Astrocyte (in vitro differentiated cells and primary cell): ENCODE results near the gene C1orf94. TPM values are rescaled to one million over a fixed set of nuclear protein-coding genes. Genes with fewer than 3 reads are reported as not detected.

ENCODE experiments used
- DNase-seq: peaks from one replicate; pipeline ENCODE4 v3.0.0-alpha.2; 2010; ENCODE audit warnings: low read depth
- FAIRE-seq: peaks from 2 replicates; lab custom pipeline; 2011; peaks lifted over from hg19 to GRCh38; lab: Jason Lieb, UNC
- H2AFZ ChIP-seq: 2 replicates; pipeline ENCODE4 v1.6.0; 2012; ENCODE audit warnings: low read depth, low read length, inconsistent platforms
- H3K27ac ChIP-seq: 2 replicates; pipeline ENCODE4 v1.5.1; 2011; ENCODE audit warnings: low read depth, low read length, inconsistent platforms
- H3K27me3 ChIP-seq: 2 replicates; pipeline ENCODE4 v1.6.0; 2011; ENCODE audit warnings: low read length, inconsistent platforms; ENCODE audit not compliant: insufficient read depth
- H3K36me3 ChIP-seq: 2 replicates; pipeline ENCODE4 v1.5.1; 2011; ENCODE audit warnings: low read length, inconsistent platforms; ENCODE audit not compliant: insufficient read depth
- H3K4me1 ChIP-seq: 2 replicates; pipeline ENCODE4 v1.5.1; 2011; ENCODE audit warnings: low read length, inconsistent platforms; ENCODE audit not compliant: insufficient read depth
- H3K4me2 ChIP-seq: 2 replicates; pipeline ENCODE4 v1.6.0; 2012; ENCODE audit warnings: low read length, inconsistent platforms
- H3K4me3 ChIP-seq: 2 replicates; pipeline ENCODE4 v1.5.1; 2011; ENCODE audit warnings: low read depth, mild to moderate bottlenecking, low read length, inconsistent platforms; ENCODE audit not compliant: insufficient read depth
- H3K79me2 ChIP-seq: 2 replicates; pipeline ENCODE4 v1.6.0; 2012; ENCODE audit warnings: mild to moderate bottlenecking, low read length, inconsistent platforms; ENCODE audit not compliant: insufficient read depth
- H3K9ac ChIP-seq: 2 replicates; pipeline ENCODE4 v1.6.0; 2012; ENCODE audit warnings: mild to moderate bottlenecking, low read length, inconsistent platforms
- H3K9me3 ChIP-seq: 2 replicates; pipeline ENCODE4 v1.5.1; 2012; ENCODE audit warnings: low read depth, mild to moderate bottlenecking, low read length, inconsistent platforms; ENCODE audit not compliant: insufficient read depth
- H4K20me1 ChIP-seq: 2 replicates; pipeline ENCODE4 v1.6.0; 2012; ENCODE audit warnings: low read length, inconsistent platforms; ENCODE audit not compliant: insufficient read depth
- H3K27ac Mint-ChIP-seq: one replicate; pipeline ENCODE4 v1.8.0; 2021; ENCODE audit warnings: mild to moderate bottlenecking, mixed read lengths; ENCODE audit not compliant: unreplicated experiment
- H3K27me3 Mint-ChIP-seq: one replicate; pipeline ENCODE4 v1.8.0; 2021; ENCODE audit warnings: low read depth, mixed read lengths; ENCODE audit not compliant: unreplicated experiment
- H3K36me3 Mint-ChIP-seq: one replicate; pipeline ENCODE4 v1.8.0; 2021; ENCODE audit warnings: low read depth, mixed read lengths; ENCODE audit not compliant: unreplicated experiment
- H3K4me1 Mint-ChIP-seq: one replicate; pipeline ENCODE4 v1.8.0; 2021; ENCODE audit warnings: low read depth, mixed read lengths; ENCODE audit not compliant: unreplicated experiment
- H3K4me3 Mint-ChIP-seq: one replicate; pipeline ENCODE4 v1.8.0; 2021; ENCODE audit warnings: mild to moderate bottlenecking, moderate library complexity, mixed read lengths; ENCODE audit not compliant: unreplicated experiment
- H3K9me3 Mint-ChIP-seq: one replicate; pipeline ENCODE4 v1.8.0; 2021; ENCODE audit warnings: mild to moderate bottlenecking, mixed read lengths; ENCODE audit not compliant: unreplicated experiment
- CTCF ChIP-seq: IDR thresholded peaks from 2 replicates; pipeline ENCODE4 v1.5.1; 2011; ENCODE audit warnings: low read depth, mild to moderate bottlenecking, inconsistent platforms, low read length, moderate library complexity; ENCODE audit not compliant: insufficient read depth
- EZH2 ChIP-seq: IDR thresholded peaks from 2 replicates; pipeline ENCODE4 v1.6.1; 2012; ENCODE audit warnings: mild to moderate bottlenecking, low read length, inconsistent platforms; ENCODE audit not compliant: insufficient read depth
- total RNA-seq: library from RNA; stranded (reverse); gene quantifications from 2 replicates; pipeline ENCODE4 v1.2.1, GENCODE V29; 2021

C1orf94 gene
- total RNA-seq, 1 donor from 2014 or later = 0.70 TPM

DNA sequence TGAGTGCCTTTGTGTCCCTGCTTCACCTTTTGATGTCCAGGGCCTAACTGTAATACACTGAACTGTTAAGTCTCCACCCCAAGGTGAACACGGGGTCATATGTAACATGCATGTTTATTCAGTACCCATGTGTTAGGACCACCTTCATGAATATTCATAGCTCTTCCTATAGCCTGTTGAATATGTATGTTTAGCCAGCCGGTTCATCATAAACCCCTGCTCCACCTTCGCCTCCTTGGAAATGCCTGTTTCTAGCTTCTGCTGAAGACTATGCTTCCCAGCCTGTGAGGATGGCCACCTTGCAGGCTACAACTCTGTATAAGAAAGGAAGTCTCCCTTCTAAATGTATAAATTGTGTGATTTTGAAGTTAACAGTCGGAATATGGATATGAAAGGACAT lies 69.3 kb downstream of the C1orf94 start:
- no peaks in the 10 kb centered on the region for H3K27me3 ChIP-seq
- Mint-ChIP-seq H3K4me3 (no peak overlapping the region), H3K27me3 (peaks cover 3% of the 10 kb centered on the region), H3K4me1 (no peaks in the 10 kb centered on the region), H3K9me3 (no peaks in the 10 kb centered on the region), H3K27ac (no peak overlapping the region), H3K36me3 (no peaks in the 10 kb centered on the region)
- no peaks in the 10 kb centered on the region for H4K20me1 ChIP-seq
- no peak overlapping the region for H3K4me2 ChIP-seq
- FAIRE-seq (no peak), DNase-seq (no peak)
- no peak overlapping the region for H3K9ac ChIP-seq
- H3K27ac ChIP-seq = no peak overlapping the region
- H3K36me3 ChIP-seq = no peaks in the 10 kb centered on the region
- TF ChIP-seq EZH2 (no peak), CTCF (no peak)
- H2AFZ ChIP-seq = no peak overlapping the region
- H3K4me3 ChIP-seq = no peak overlapping the region
- no peaks in the 10 kb centered on the region for H3K9me3 ChIP-seq
- H3K4me1 ChIP-seq = no peaks in the 10 kb centered on the region
- no peaks in the 10 kb centered on the region for H3K79me2 ChIP-seq

DNA sequence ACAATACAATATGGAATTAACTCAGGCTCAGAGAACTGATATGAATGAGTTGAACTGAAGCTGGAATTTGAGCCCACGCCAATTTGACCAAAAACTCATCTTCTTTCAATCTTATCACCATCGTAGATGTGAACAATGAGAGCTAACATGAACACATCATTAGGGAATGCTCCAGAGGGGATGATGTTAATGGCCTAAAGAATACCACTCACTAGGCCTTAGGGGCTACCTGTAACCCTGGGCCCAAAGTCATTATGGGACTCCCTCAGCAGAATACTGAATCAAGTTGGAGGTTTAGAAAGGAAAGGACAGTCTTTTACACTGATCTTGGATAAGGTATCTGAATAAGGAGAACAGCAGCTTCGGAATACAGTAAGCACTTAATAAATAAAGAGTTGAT lies 73.6 kb downstream of the C1orf94 start:
- H4K20me1 ChIP-seq = no peaks in the 10 kb centered on the region
- H3K27ac Mint-ChIP-seq = no peak overlapping the region
- no peaks in the 10 kb centered on the region for H3K27me3 Mint-ChIP-seq
- H3K79me2 ChIP-seq = no peaks in the 10 kb centered on the region
- H3K9me3 Mint-ChIP-seq = no peaks in the 10 kb centered on the region
- H3K4me3 ChIP-seq = no peak overlapping the region
- no peak for FAIRE-seq
- no peaks in the 10 kb centered on the region for H3K4me1 Mint-ChIP-seq
- no peaks in the 10 kb centered on the region for H3K9me3 ChIP-seq
- H3K4me2 ChIP-seq = no peak overlapping the region
- H3K4me3 Mint-ChIP-seq = no peak overlapping the region
- no peak overlapping the region for H3K27ac ChIP-seq
- no peak overlapping the region for H3K9ac ChIP-seq
- TF ChIP-seq EZH2 = no peak
- TF ChIP-seq CTCF = no peak
- DNase-seq = no peak
- no peaks in the 10 kb centered on the region for H3K27me3 ChIP-seq
- H2AFZ ChIP-seq = no peak overlapping the region
- no peaks in the 10 kb centered on the region for H3K36me3 ChIP-seq
- no peaks in the 10 kb centered on the region for H3K4me1 ChIP-seq
- H3K36me3 Mint-ChIP-seq = no peaks in the 10 kb centered on the region

- Mint-ChIP-seq H3K27ac (no peak overlapping the region), H3K27me3 (peaks cover 19% of the 10 kb centered on the region), H3K4me3 (no peak overlapping the region), H3K4me1 (peaks cover 1% of the 10 kb centered on the region), H3K9me3 (no peaks in the 10 kb centered on the region), H3K36me3 (no peaks in the 10 kb centered on the region)
- Histone ChIP-seq H3K27me3 (no peaks in the 10 kb centered on the region), H3K9ac (no peak overlapping the region), H3K27ac (no peak overlapping the region), H2AFZ (no peak overlapping the region), H3K79me2 (no peaks in the 10 kb centered on the region), H3K4me1 (peaks cover 5% of the 10 kb centered on the region), H3K4me2 (no peak overlapping the region), H4K20me1 (no peaks in the 10 kb centered on the region), H3K4me3 (no peak overlapping the region), H3K9me3 (no peaks in the 10 kb centered on the region), H3K36me3 (no peaks in the 10 kb centered on the region)
- FAIRE-seq = no peak
- TF ChIP-seq CTCF (no peak), EZH2 (no peak)
- DNase-seq = no peak
Observed at GRCh38 chr1:34262023-34262853, 85.5 kb downstream of the C1orf94 start.
